Peyer's patch (tissue), 4 donors: ENCODE data around the gene RNF150. TPM values are rescaled to one million over a fixed set of nuclear protein-coding genes. Genes with fewer than 3 reads are reported as not detected.

Source experiments
- DNase-seq, 3 donors: peaks; one replicate each; pipeline ENCODE4 v3.0.0-alpha.2; 2017 to 2019
- H3K27ac ChIP-seq, 4 donors: fragments of 200-600 bp; sonication (generic); one replicate each; pipeline ENCODE4 v1.5.1; 2016 to 2019
- H3K27me3 ChIP-seq, 2 donors: fragments of 200-600 bp; sonication (generic); one replicate each; pipeline ENCODE4 v1.5.1; 2019
- H3K36me3 ChIP-seq, 3 donors: fragments of 200-600 bp; sonication (generic); one replicate each; pipeline ENCODE4 v1.5.1; 2016 to 2019
- H3K4me1 ChIP-seq, 4 donors: fragments of 200-600 bp; sonication (generic); one replicate each; pipeline ENCODE4 v1.5.1; 2016 to 2019
- H3K4me3 ChIP-seq, 4 donors: fragments of 200-600 bp; sonication (generic); 1 replicate in 3 of 4; 2 replicates in 1 of 4; pipeline ENCODE4 v1.5.1; 2016 to 2019; ENCODE audit warnings: mild to moderate bottlenecking in 1 of 4
- H3K9me3 ChIP-seq, 4 donors: fragments of 200-600 bp; sonication (generic); one replicate each; pipeline ENCODE4 v1.5.1; 2016 to 2019; ENCODE audit warnings: mild to moderate bottlenecking in 1 of 4
- CTCF ChIP-seq, 6 experiments: fragments of 450-650 bp in 4 of 6; fragments of 200-600 bp in 2 of 6; sonication (generic) in 1 of 6; IDR thresholded peaks; one replicate each; pipeline ENCODE4 v1.5.1; 2017 to 2019; ENCODE audit warnings: antibody characterized with exemption in 6 of 6, mild to moderate bottlenecking in 3 of 6, moderate library complexity in 1 of 6
- POLR2A ChIP-seq, 2 donors: fragments of 450-650 bp; IDR thresholded peaks; one replicate each; pipeline ENCODE4 v1.5.1; 2017; ENCODE audit warnings: antibody characterized with exemption in 2 of 2, mild to moderate bottlenecking in 2 of 2, moderate library complexity in 2 of 2
- total RNA-seq, 4 donors: library from RNA; depleted of rRNA; stranded (reverse); fragments of >200 nt; gene quantifications; one replicate each; pipeline ENCODE4 v1.1.0, GENCODE V29; 2016

RNF150 gene
- total RNA-seq, 4 donors from 2014 or later = 1.2 to 9.9 (median 2.5) TPM

DNA sequence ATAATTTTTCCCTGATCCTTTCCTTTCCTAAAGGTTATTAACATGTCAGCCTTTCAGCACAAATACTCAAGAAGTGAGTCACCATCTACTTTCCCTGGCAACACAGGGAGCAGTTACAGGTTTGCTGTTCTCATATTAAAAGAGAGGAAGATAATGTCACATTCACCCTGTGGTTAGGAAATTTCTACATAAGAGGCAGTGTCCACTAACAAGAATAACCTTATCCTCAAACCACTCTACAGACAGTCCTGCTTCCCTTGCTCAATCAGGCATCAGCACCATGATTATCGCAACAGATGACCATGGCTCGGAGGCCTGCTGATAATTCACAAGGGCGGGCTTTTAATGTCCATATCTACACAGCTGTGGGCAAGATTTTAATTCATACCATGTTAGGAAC is 30.9 kb downstream of the RNF150 start:
- Histone ChIP-seq H3K36me3 (no peaks in the 10 kb centered on the region), H3K27me3 (no peaks in the 10 kb centered on the region), H3K27ac (no peak overlapping the region), H3K9me3 (no peaks in the 10 kb centered on the region), H3K4me3 (no peak overlapping the region), H3K4me1 (no peaks in the 10 kb centered on the region)
- DNase-seq = no peak
- TF ChIP-seq CTCF (IDR thresholded peaks at IDR 0.05) (no peak), POLR2A (IDR thresholded peaks at IDR 0.05) (no peak)

GRCh38 chr4:141101511-141101910 is 31.8 kb downstream of the RNF150 start:
- no peaks in the 10 kb centered on the region for H3K36me3 ChIP-seq
- no peaks in the 10 kb centered on the region for H3K9me3 ChIP-seq
- no peak for DNase-seq
- H3K27me3 ChIP-seq = no peaks in the 10 kb centered on the region
- no peaks in the 10 kb centered on the region for H3K4me1 ChIP-seq
- H3K4me3 ChIP-seq = no peak overlapping the region
- TF ChIP-seq CTCF (IDR thresholded peaks at IDR 0.05) = no peak
- no peak for TF ChIP-seq POLR2A (IDR thresholded peaks at IDR 0.05)
- no peak overlapping the region for H3K27ac ChIP-seq

DNA sequence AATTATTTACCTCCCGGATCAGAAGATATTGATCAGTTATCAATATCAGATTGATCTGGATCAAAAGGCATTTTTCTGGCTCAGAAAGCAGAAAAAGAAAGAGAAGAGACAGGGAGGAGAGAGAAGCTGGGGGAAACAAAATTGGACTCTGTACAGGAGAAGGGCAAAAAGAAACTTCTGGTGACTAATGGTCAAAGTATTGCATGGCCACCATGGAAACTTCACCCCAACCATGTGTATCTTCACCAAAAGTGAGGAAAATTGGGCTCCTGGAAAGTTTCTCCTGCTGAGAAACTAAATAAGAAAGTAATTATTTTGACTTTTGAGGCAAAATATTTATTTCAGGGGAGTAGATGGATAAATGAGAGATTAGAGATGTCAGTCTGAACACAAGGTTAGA is 33.9 kb downstream of the RNF150 start:
- H3K27ac ChIP-seq = no peak overlapping the region
- DNase-seq = no peak
- no peaks in the 10 kb centered on the region for H3K4me1 ChIP-seq
- no peaks in the 10 kb centered on the region for H3K27me3 ChIP-seq
- H3K9me3 ChIP-seq = no peaks in the 10 kb centered on the region
- no peak overlapping the region for H3K4me3 ChIP-seq
- TF ChIP-seq POLR2A (IDR thresholded peaks at IDR 0.05) (no peak), CTCF (IDR thresholded peaks at IDR 0.05) (no peak)
- no peaks in the 10 kb centered on the region for H3K36me3 ChIP-seq

- Histone ChIP-seq H3K36me3 (no peaks in the 10 kb centered on the region), H3K4me3 (no peak overlapping the region), H3K9me3 (no peaks in the 10 kb centered on the region), H3K27me3 (no peaks in the 10 kb centered on the region), H3K27ac (no peak overlapping the region), H3K4me1 (no peaks in the 10 kb centered on the region)
- DNase-seq = no peak
- TF ChIP-seq POLR2A (IDR thresholded peaks at IDR 0.05) (no peak), CTCF (IDR thresholded peaks at IDR 0.05) (no peak)
These were observed 35.1 kb downstream of the RNF150 start for GRCh38 chr4:141098163-141098562.

DNA sequence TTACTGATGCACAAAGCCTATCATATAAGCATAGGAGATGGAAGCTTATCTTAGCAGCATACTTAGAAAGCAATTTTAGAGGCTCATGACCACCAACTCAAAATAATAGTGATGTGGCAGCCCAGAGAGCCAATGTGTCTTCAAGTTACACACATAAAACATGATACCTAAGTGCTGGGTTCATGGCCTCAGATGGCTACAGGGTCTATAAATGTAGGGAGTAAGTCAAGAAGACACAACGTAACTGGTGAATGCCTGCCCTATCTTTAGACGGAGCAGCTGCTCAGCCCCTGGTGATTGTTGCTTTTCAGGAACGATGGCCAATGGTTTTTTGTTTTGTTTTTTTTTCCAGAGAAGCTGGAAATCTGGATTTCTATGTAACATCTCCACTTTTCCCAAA is 42.8 kb downstream of the RNF150 start:
- Histone ChIP-seq H3K9me3 (no peaks in the 10 kb centered on the region), H3K27me3 (no peaks in the 10 kb centered on the region), H3K36me3 (no peaks in the 10 kb centered on the region), H3K4me3 (no peak overlapping the region), H3K4me1 (no peaks in the 10 kb centered on the region), H3K27ac (no peak overlapping the region)
- no peak for DNase-seq
- TF ChIP-seq POLR2A (IDR thresholded peaks at IDR 0.05) (no peak), CTCF (IDR thresholded peaks at IDR 0.05) (no peak)

- no peak overlapping the region for H3K4me3 ChIP-seq
- H3K27ac ChIP-seq = no peak overlapping the region
- no peaks in the 10 kb centered on the region for H3K4me1 ChIP-seq
- TF ChIP-seq POLR2A (IDR thresholded peaks at IDR 0.05) (no peak), CTCF (IDR thresholded peaks at IDR 0.05) (no peak)
- no peaks in the 10 kb centered on the region for H3K9me3 ChIP-seq
- no peak for DNase-seq
- no peaks in the 10 kb centered on the region for H3K36me3 ChIP-seq
- H3K27me3 ChIP-seq = no peaks in the 10 kb centered on the region
These were observed 51.3 kb downstream of the RNF150 start for GRCh38 chr4:141081921-141082395.
